Heart left ventricle (tissue), 16 donors: ENCODE results near the gene SGCA. TPM values are rescaled to one million over a fixed set of nuclear protein-coding genes. Genes with fewer than 3 reads are reported as not detected.
A peak's percentile ranks its signal among the peaks of the same experiment; 100 is the strongest.

ENCODE experiments used
- ATAC-seq, 4 donors: fragments of 200-7000 bp; cut with Tn5 transposase; one replicate each; pipeline ENCODE4 v1.9.1; 2020 to 2022; ENCODE audit warnings: moderate library complexity in 4 of 4, mild to moderate bottlenecking in 3 of 4, moderate number of reproducible peaks in 1 of 4
- DNase-seq, 5 donors: peaks; one replicate each; pipeline ENCODE4 v3.0.0-alpha.2; 2020
- H3K27ac ChIP-seq, 12 donors: fragments of 200-600 bp; sonication (generic) in 4 of 12; one replicate each; pipeline versions ENCODE4 v1.5.0 to v1.8.0; 2016 to 2022; ENCODE audit warnings: mild to moderate bottlenecking in 2 of 12
- H3K27me3 ChIP-seq, 9 donors: fragments of 200-600 bp; sonication (generic) in 2 of 9; one replicate each; pipeline versions ENCODE4 v1.5.1 to v1.8.0; 2016 to 2022; ENCODE audit warnings: mild to moderate bottlenecking in 3 of 9
- H3K36me3 ChIP-seq, 9 donors: fragments of 200-600 bp; sonication (generic) in 2 of 9; one replicate each; pipeline versions ENCODE4 v1.5.0 to v1.8.0; 2018 to 2022; ENCODE audit warnings: mild to moderate bottlenecking in 2 of 9
- H3K4me1 ChIP-seq, 12 donors: fragments of 200-600 bp; sonication (generic) in 4 of 12; one replicate each; pipeline versions ENCODE4 v1.5.0 to v1.8.0; 2016 to 2022; ENCODE audit warnings: mild to moderate bottlenecking in 3 of 12
- H3K4me3 ChIP-seq, 12 donors: fragments of 200-600 bp; sonication (generic) in 4 of 12; one replicate each; pipeline versions ENCODE4 v1.5.0 to v1.8.0; 2017 to 2022; ENCODE audit warnings: mild to moderate bottlenecking in 9 of 12, moderate library complexity in 4 of 12
- H3K9me3 ChIP-seq, 12 donors: fragments of 200-600 bp; sonication (generic) in 4 of 12; one replicate each; pipeline versions ENCODE4 v1.5.0 to v1.8.0; 2016 to 2022; ENCODE audit warnings: mild to moderate bottlenecking in 1 of 12
- POLR2A ChIP-seq, 2 donors: fragments of 450-650 bp; IDR thresholded peaks; one replicate each; pipeline ENCODE4 v1.6.1; 2017; ENCODE audit warnings: antibody characterized with exemption in 2 of 2, mild to moderate bottlenecking in 2 of 2, moderate library complexity in 2 of 2
- WGBS, 4 donors: extraction: QIAGEN DNeasy Blood & Tissue Kit in 2 of 4; methylation state at CpG; one replicate each; pipeline versions ENCODE4 v1.1.5 to v1.1.7; 2013 to 2018; 5-methylcytosine and 5-hydroxymethylcytosine counted together
- intact Hi-C, 10 donors: fragments of 100-400 bp; cut with DNase I; formaldehyde crosslinking; loops; one replicate each; pipeline versions ENCODE4 v1.11.1 to v1.14.2; 2022
- polyA plus RNA-seq, 2 donors: library from polyadenylated mRNA; stranded (reverse); fragments of 200-250 nt; gene quantifications; one replicate each; pipeline ENCODE4 v1.2.3, GENCODE V29; 2013
- total RNA-seq, 9 donors: library from RNA; depleted of rRNA in 2 of 9; stranded (reverse); fragments of >200 nt in 2 of 9; fragmentation: NEBNext Ultra II Directional in 3 of 9; extraction: Animal tissue kit (Norgen Biotek cat#: 25700) in 3 of 9; gene quantifications; one replicate each; pipeline versions ENCODE4 v1.1.0 to v1.2.4, GENCODE V29; 2016 to 2023
- TF ChIP-seq, protein P1 (sequence below), 12 donors: fragments of 200-600 bp; sonication (generic) in 4 of 12; IDR thresholded peaks; one replicate each; pipeline versions ENCODE4 v1.5.0 to v1.8.0; 2018 to 2022; ENCODE audit warnings: antibody characterized with exemption in 12 of 12, mild to moderate bottlenecking in 5 of 12
- donor health status: ischemic (EF 13 %, LVEDD 7.1; RV severe dilation, severe dysfunction).
- donor health status: healthy with polysubstance abuse.
- donor health status: DM: no; HTN: yes; CAD: no.
- donor health status: DM: no; HTN: no; CAD: no.
- donor health status: ischemic (EF 25% LVEDD 6.9; RV normal size, moderate dysfunction).
- donor health status: ischemic (EF 25% LVEDD 5.7; RV mildly dilated, moderate dysfunction).
- donor health status: healthy.
- donor health status: DM: yes; HTN: yes; CAD: no.
- donor health status: ischemic (EF 35%, LVEDD 5.7; RV mildly dilated, moderate dysfunction).
- donor health status: nonischemic (EF 11% LVEDD 7.7; RV severe dilation, severe dysfunction).
- donor health status: DM: yes; HTN: yes; CAD: no.
- donor health status: PGD.
- donor health status: ischemic (EF 29% LVEDD 5.4; RV normal size, mild dysfunction).
- donor health status: nonischemic (EF 23%, LVEDD 6.1; RV moderate dilation, normal function).

SGCA gene
- total and polyA plus RNA-seq, 11 donors = 96.5 to 225 (median 151) TPM

DNA sequence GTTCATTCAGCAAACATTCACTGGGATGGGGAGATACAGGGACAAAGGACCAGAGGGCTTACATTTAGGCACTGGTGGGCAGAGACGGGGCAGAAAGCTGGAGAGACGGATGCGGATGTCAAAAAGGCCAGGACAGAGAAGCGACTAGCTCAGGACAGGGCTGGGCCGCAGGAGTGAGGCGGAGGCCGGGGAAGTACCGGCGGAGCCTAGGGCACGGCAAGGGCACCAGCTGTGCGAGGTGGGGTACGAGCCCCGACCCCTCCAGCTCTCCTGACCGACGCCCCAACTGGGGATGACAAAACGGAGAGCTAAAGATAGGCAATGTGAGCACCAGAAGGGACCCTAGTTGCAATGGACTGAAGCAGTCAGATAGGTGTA is 3.9 kb upstream of the SGCA start:
- H3K27me3 ChIP-seq = no peaks in the 10 kb centered on the region
- no peaks in the 10 kb centered on the region for H3K36me3 ChIP-seq
- ATAC-seq = no peak
- H3K9me3 ChIP-seq = no peaks in the 10 kb centered on the region
- H3K27ac ChIP-seq = peak overlapping the region in 4 of 12 donors; percentile 69 to 83 (median 80)
- H3K4me3 ChIP-seq = peak overlapping the region in 8 of 12 donors; percentile 51 to 70 (median 66)
- WGBS, 4 donors = 49 to 55% (median 52%) methylated on average over 16 of the region's 16 CpGs
- H3K4me1 ChIP-seq = peaks cover 0 to 42% (median 22%) of the 10 kb centered on the region in 12 donors
- intact Hi-C loops = loop anchor here in 9 of 10 donors (1.0 to 10.0 kb wide), 9 partner anchors 21 to 70 kb away; partner anchors contain the start of gene PDK2 (in 2 of the 9)
- no peak for TF ChIP-seq POLR2A (IDR thresholded peaks at IDR 0.05)
- TF ChIP-seq, protein P1, sequence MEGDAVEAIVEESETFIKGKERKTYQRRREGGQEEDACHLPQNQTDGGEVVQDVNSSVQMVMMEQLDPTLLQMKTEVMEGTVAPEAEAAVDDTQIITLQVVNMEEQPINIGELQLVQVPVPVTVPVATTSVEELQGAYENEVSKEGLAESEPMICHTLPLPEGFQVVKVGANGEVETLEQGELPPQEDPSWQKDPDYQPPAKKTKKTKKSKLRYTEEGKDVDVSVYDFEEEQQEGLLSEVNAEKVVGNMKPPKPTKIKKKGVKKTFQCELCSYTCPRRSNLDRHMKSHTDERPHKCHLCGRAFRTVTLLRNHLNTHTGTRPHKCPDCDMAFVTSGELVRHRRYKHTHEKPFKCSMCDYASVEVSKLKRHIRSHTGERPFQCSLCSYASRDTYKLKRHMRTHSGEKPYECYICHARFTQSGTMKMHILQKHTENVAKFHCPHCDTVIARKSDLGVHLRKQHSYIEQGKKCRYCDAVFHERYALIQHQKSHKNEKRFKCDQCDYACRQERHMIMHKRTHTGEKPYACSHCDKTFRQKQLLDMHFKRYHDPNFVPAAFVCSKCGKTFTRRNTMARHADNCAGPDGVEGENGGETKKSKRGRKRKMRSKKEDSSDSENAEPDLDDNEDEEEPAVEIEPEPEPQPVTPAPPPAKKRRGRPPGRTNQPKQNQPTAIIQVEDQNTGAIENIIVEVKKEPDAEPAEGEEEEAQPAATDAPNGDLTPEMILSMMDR (IDR thresholded peaks at IDR 0.05) = no peak
- DNase-seq = peak in 1 of 5 donors; percentile 11

DNA sequence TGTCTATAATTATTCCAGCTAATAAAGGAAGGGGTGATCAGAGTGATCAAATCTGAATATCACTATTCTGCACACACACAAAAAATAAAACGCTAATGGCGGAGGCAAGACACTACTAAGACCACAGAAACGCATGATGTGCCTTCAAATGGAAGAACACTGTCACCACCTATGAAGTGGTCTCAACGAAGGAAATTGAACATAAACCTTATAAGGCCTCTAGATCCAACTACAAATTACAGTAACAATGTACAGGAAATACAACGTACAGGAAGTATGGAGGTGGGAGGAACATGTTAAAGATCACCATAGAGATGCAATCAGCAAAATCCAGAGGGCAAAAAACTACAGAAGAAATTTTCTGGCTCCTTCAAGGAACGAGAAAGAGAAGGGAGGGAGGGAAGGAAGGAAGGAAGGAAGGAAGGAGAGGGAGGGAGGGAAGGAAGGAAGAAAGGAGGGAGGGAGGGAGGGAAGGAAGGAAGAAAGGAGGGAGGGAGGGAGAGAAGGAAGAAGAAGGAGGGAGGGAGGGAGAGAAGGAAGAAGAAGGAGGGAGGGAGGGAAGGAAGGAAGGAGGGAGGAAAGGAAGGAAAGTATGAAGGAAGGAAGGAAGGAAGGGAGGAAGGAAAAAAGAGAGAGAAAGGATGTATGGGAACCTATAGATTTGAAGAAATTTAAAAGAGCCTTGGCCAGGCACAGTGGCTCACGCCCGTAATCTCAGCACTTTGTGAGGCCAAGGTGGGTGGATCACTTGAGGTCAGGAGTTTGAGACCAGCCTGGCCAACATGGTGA is 3.1 kb upstream of the SGCA start:
- WGBS, 4 donors = 70 to 72% (median 71%) methylated on average over 8 of the region's 8 CpGs
- TF ChIP-seq POLR2A (IDR thresholded peaks at IDR 0.05) = no peak
- TF ChIP-seq, protein P1 (IDR thresholded peaks at IDR 0.05) = no peak
- H3K27ac ChIP-seq = peak overlapping the region in 2 of 12 donors; percentile 83 to 98
- H3K4me3 ChIP-seq = no peak overlapping the region
- H3K36me3 ChIP-seq = no peaks in the 10 kb centered on the region
- DNase-seq (no peak), ATAC-seq (no peak)
- intact Hi-C loops = loop anchor here in 9 of 10 donors (5.0 to 10.0 kb wide), 5 partner anchors 45 to 70 kb away; partner anchors contain the start of gene PDK2 (in 1 of the 9)
- peaks cover 0 to 49% (median 22%) of the 10 kb centered on the region in 12 donors for H3K4me1 ChIP-seq
- no peaks in the 10 kb centered on the region for H3K27me3 ChIP-seq
- no peaks in the 10 kb centered on the region for H3K9me3 ChIP-seq

DNA sequence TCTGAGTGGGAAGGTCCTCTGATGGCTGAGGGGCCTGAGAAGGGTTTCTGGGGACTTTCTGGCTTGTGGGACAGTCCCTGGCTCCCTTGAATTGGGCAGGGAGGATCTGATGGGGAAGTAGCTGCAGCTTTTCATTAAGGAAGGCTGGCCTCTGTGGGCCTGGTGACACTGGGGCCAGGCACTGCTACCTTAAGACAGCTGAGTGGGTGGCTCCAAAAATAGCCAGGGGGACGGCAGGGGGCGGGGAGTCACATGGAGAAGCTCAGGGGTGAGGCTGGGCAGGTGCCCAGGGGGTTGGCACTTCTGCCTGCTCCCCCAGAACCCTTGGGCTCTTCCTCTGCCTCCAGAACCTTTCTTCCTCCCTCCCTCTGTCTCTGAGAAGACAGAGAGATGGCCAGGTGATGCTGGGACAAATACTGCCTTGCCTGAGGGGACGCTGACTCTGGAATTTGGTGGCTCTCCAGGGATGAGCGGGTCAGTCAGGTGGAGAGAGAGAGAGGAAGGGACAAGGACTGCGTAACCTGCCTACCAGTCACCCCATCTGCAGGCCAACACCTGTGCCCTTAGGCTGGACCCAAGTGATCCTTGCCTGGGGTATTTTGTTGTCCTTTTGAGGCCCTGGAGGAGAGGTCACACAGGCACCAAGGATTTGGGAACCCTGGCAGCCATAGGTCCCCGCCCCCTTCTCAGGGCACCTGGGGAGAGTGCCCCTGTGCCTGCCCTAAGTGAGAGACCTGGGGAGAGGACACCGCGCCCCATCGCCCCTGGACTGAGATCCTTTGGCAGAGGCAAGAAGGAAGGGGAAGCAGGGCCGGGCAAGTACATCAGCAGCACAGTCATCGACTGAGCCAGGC is 1.7 kb upstream of the SGCA start:
- ATAC-seq (peak in 3 of 4 donors; percentile 24 to 40 (median 30)), DNase-seq (peak in 4 of 5 donors; percentile 62 to 84 (median 70))
- intact Hi-C loops = loop anchor here in 9 of 10 donors (5.0 to 10.0 kb wide), 5 partner anchors 47 to 72 kb away; partner anchors contain the start of gene PDK2 (in 1 of the 9)
- WGBS, 4 donors = 66 to 75% (median 70%) methylated on average over 9 to 11 of the region's 11 CpGs
- peak overlapping the region in 11 of 12 donors; percentile 41 to 100 (median 94) for H3K27ac ChIP-seq
- H3K4me1 ChIP-seq = peaks cover 0 to 63% (median 27%) of the 10 kb centered on the region in 12 donors
- no peaks in the 10 kb centered on the region for H3K27me3 ChIP-seq
- no peaks in the 10 kb centered on the region for H3K9me3 ChIP-seq
- H3K4me3 ChIP-seq = no peak overlapping the region
- TF ChIP-seq, protein P1 (IDR thresholded peaks at IDR 0.05) = no peak
- TF ChIP-seq POLR2A (IDR thresholded peaks at IDR 0.05) = peak in 1 of 2 donors; percentile 23
- peaks cover 0 to 8% (median 0%) of the 10 kb centered on the region in 9 donors for H3K36me3 ChIP-seq
